Measurements from ENCODE around the gene GLI3.

GLI3 gene

GRCh38 chr7:42232275-42232674 lies 4.7 kb downstream of the GLI3 start:
- H3K4me3 ChIP-seq (ENCODE audit: low read length) = no peak overlapping the region
- no peak for TF ChIP-seq CTCF (conservative IDR thresholded peaks at IDR 0.05; ENCODE audit: low read depth, low read length)
- peak; percentile 93 for DNase-seq (ENCODE audit: low read depth)

- no peak for TF ChIP-seq CTCF (conservative IDR thresholded peaks at IDR 0.05; ENCODE audit: low read depth, low read length)
Measured at GRCh38 chr7:42231043-42231787, 5.8 kb downstream of the GLI3 start.

DNA sequence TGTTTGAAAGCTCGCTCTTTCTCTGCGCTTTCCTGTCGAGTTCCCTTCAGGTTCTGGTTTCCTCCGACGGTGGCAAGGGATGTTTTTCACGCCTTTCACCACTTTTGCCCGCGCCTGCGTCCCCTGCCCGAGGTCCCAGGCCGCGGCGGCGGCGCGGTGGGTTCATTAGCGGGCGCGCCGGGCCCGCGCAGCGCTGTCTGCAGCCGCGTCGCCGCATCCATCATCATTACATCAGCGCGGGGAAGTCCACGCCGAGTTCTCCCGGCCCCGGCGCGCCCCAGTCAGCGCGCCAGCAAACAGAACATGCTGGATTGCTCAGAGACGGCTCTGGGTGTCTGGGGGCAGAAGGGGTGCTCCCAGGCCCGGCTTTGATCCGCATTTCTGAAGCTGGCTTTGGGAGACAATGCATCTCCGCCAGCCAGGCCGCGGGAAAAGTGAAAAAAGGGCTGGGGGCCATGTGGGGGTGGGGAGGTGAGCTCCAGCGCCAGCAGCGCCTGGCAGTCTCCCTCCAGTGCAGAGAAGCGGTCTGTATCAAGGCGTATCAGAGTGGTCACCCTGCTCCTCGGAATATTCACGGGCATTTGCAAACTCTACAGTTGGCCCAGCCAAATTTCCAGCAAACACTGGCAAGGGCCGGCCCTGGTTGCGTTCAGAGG lies 8.9 kb downstream of the GLI3 start:
- DNase-seq (ENCODE audit: low read depth) = no peak

More at GRCh38 chr7:42231043-42231787, 5.8 kb downstream of the GLI3 start:
- no peak for DNase-seq (ENCODE audit: low read depth)
- H3K4me3 ChIP-seq (ENCODE audit: low read length) = no peak overlapping the region

GRCh38 chr7:42227541-42227935 lies 9.5 kb downstream of the GLI3 start:
- peak overlapping the region; percentile 49 for H3K4me3 ChIP-seq (ENCODE audit: low read length)
- DNase-seq (ENCODE audit: low read depth) = no peak
- TF ChIP-seq CTCF (conservative IDR thresholded peaks at IDR 0.05; ENCODE audit: low read depth, low read length) = no peak

More for the DNA sequence above, 8.9 kb downstream of the GLI3 start:
- H3K4me3 ChIP-seq (ENCODE audit: low read length) = peak overlapping the region; percentile 49
- TF ChIP-seq CTCF (conservative IDR thresholded peaks at IDR 0.05; ENCODE audit: low read depth, low read length) = no peak

GRCh38 chr7:42227021-42227420 lies 10.0 kb downstream of the GLI3 start:
- H3K4me3 ChIP-seq (ENCODE audit: low read length) = no peak overlapping the region
- no peak for DNase-seq (ENCODE audit: low read depth)
- no peak for TF ChIP-seq CTCF (conservative IDR thresholded peaks at IDR 0.05; ENCODE audit: low read depth, low read length)

DNA sequence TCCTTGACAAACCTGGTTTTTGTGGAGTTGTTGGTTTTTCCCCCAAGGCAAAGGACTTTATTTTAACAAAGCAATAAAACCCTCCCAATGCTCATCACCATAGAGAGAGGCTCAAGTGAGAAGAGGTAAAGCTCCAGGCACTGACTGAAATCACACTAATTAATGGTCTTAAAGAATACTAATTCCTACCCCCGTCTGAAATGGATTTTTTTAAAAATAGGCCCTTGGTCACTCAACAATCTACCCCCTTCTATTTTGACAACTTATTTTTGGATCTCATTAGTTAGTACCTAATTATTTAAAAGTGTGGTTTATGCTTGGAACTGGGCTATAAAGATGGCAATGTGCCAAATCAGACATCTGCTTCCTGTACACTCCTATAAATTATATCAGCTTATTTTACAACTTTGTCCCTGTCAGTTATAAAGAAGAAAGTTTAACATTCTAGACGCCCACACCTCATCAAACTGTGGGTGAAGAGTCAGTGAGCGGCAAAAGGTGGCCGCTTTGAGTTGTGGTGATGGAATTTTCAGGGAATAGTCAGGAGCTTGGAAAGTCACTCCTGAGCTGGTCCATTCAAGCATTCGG lies 10.6 kb downstream of the GLI3 start:
- no peak overlapping the region for H3K4me3 ChIP-seq (ENCODE audit: low read length)
- DNase-seq (ENCODE audit: low read depth) = no peak
- no peak for TF ChIP-seq CTCF (conservative IDR thresholded peaks at IDR 0.05; ENCODE audit: low read depth, low read length)
